Pancreas (tissue), 10 donors: Measurements from ENCODE around the gene IL12B. TPM values are rescaled to one million over a fixed set of nuclear protein-coding genes. Genes with fewer than 3 reads are reported as not detected.

Experiments
- ATAC-seq, 4 donors: fragments of 200-7000 bp; cut with Tn5 transposase; one replicate each; pipeline versions ENCODE4 v1.8.0 to v1.9.1; 2020; ENCODE audit warnings: mild to moderate bottlenecking in 4 of 4, moderate library complexity in 4 of 4
- DNase-seq, 6 donors: peaks; one replicate each; pipeline ENCODE4 v3.0.0-alpha.2; 2020
- FAIRE-seq: peaks from 2 replicates; lab custom pipeline; 2012; peaks lifted over from hg19 to GRCh38; lab: Jason Lieb, UNC
- H3K27ac ChIP-seq, 4 donors: fragments of 200-600 bp; sonication (generic); 1 replicate in 3 of 4; 2 replicates in 1 of 4; pipeline versions ENCODE4 v1.5.0 to v1.8.0; 2020
- H3K27me3 ChIP-seq, 4 donors: fragments of 200-600 bp; one replicate each; pipeline ENCODE4 v1.8.0; 2021
- H3K36me3 ChIP-seq, 3 donors: fragments of 200-600 bp; sonication (generic) in 1 of 3; one replicate each; pipeline versions ENCODE4 v1.5.0 to v1.8.0; 2020 to 2021
- H3K4me1 ChIP-seq, 3 donors: fragments of 200-600 bp; one replicate each; pipeline ENCODE4 v1.8.0; 2021
- H3K4me3 ChIP-seq, 4 donors: fragments of 200-600 bp; sonication (generic) in 2 of 4; one replicate each; pipeline versions ENCODE4 v1.5.0 to v1.8.0; 2020 to 2021
- H3K9me3 ChIP-seq, 4 donors: fragments of 200-600 bp; one replicate each; pipeline ENCODE4 v1.8.0; 2021
- CTCF ChIP-seq, 4 donors: fragments of 200-600 bp; sonication (generic) in 3 of 4; IDR thresholded peaks; one replicate each; pipeline versions ENCODE4 v1.5.0 to v1.8.0; 2021; ENCODE audit warnings: antibody characterized with exemption in 4 of 4
- WGBS, 2 donors: extraction: QIAGEN DNeasy Blood & Tissue Kit; methylation state at CpG; one replicate each; pipeline ENCODE4 v1.1.7; 2013; 5-methylcytosine and 5-hydroxymethylcytosine counted together
- intact Hi-C, 3 donors: fragments of 100-400 bp; cut with DNase I; formaldehyde crosslinking; loops; one replicate each; pipeline versions ENCODE4 v1.11.1 to v1.14.2; 2022
- polyA plus RNA-seq, 2 donors: library from polyadenylated mRNA; stranded (reverse); fragments of 200-250 nt; gene quantifications; one replicate each; pipeline ENCODE4 v1.2.3, GENCODE V29; 2013
- total RNA-seq, 6 donors: library from RNA; stranded (reverse); fragmentation: NEBNext Ultra II Directional in 4 of 6; extraction: Animal tissue kit (Norgen Biotek cat#: 25700) in 4 of 6; gene quantifications; one replicate each; pipeline versions ENCODE4 v1.2.1 to v1.2.4, GENCODE V29; 2021 to 2023
- donor health status: healthy with polysubstance abuse.
- donor health status: DM: no; HTN: no; CAD: no; lungs with moderate emphysema.
- donor health status: DM: no; HTN: no; CAD: no.
- donor health status: control.
- donor health status: control.
- donor health status: Bipolar disorder and iron deficiency.
- donor health status: DM: yes; HTN: yes; CAD: no.
- donor health status: DM: no; HTN: no; CAD: no.
- donor health status: DM: no; HTN: no; CAD: no.
- donor health status: DM: yes; HTN: yes; CAD: no.

Gene IL12B
- total and polyA plus RNA-seq, 8 donors = not detected

- WGBS, 2 donors = 63 to 73% methylated on average over 6 of the region's 6 CpGs
- intact Hi-C loops = no loop called here
- Histone ChIP-seq H3K9me3 (no peaks in the 10 kb centered on the region), H3K36me3 (no peaks in the 10 kb centered on the region), H3K27me3 (no peaks in the 10 kb centered on the region), H3K4me3 (no peak overlapping the region), H3K4me1 (no peaks in the 10 kb centered on the region), H3K27ac (no peak overlapping the region)
- DNase-seq (no peak), FAIRE-seq (no peak), ATAC-seq (no peak)
- TF ChIP-seq CTCF (IDR thresholded peaks at IDR 0.05) = no peak
These were observed 8.1 kb downstream of the IL12B start for GRCh38 chr5:159322180-159322579.

- Histone ChIP-seq H3K4me1 (no peaks in the 10 kb centered on the region), H3K9me3 (no peaks in the 10 kb centered on the region), H3K27me3 (no peaks in the 10 kb centered on the region), H3K27ac (no peak overlapping the region), H3K36me3 (no peaks in the 10 kb centered on the region), H3K4me3 (no peak overlapping the region)
- 61 to 63% methylated on average over 2 of the region's 2 CpGs for WGBS, 2 donors
- intact Hi-C loops = loop anchor here in 1 of 3 donors (10.0 kb wide), 1 partner anchor 165 kb away; no protein-coding TSS in a partner anchor
- FAIRE-seq = no peak
- TF ChIP-seq CTCF (IDR thresholded peaks at IDR 0.05) = no peak
- no peak for DNase-seq
- ATAC-seq = no peak
These were observed 10.5 kb downstream of the IL12B start for GRCh38 chr5:159319832-159320231.

GRCh38 chr5:159319363-159319762 is 10.9 kb downstream of the IL12B start:
- no peak for ATAC-seq
- 50 to 59% methylated on average over 3 of the region's 3 CpGs for WGBS, 2 donors
- H3K4me3 ChIP-seq = no peak overlapping the region
- FAIRE-seq = no peak
- H3K4me1 ChIP-seq = no peaks in the 10 kb centered on the region
- H3K27ac ChIP-seq = no peak overlapping the region
- no peaks in the 10 kb centered on the region for H3K36me3 ChIP-seq
- H3K27me3 ChIP-seq = no peaks in the 10 kb centered on the region
- intact Hi-C loops = loop anchor here in 1 of 3 donors (10.0 kb wide), 1 partner anchor 165 kb away; no protein-coding TSS in a partner anchor
- no peak for DNase-seq
- TF ChIP-seq CTCF (IDR thresholded peaks at IDR 0.05) = no peak
- H3K9me3 ChIP-seq = no peaks in the 10 kb centered on the region

GRCh38 chr5:159318448-159318847 is 11.8 kb downstream of the IL12B start:
- no peak for TF ChIP-seq CTCF (IDR thresholded peaks at IDR 0.05)
- Histone ChIP-seq H3K36me3 (no peaks in the 10 kb centered on the region), H3K27me3 (no peaks in the 10 kb centered on the region), H3K4me1 (no peaks in the 10 kb centered on the region), H3K9me3 (no peaks in the 10 kb centered on the region), H3K4me3 (no peak overlapping the region), H3K27ac (no peak overlapping the region)
- intact Hi-C loops = loop anchor here in 1 of 3 donors (10.0 kb wide), 1 partner anchor 164 kb away; no protein-coding TSS in a partner anchor
- FAIRE-seq = no peak
- ATAC-seq = no peak
- no peak for DNase-seq
- WGBS, 2 donors = 61 to 70% methylated on average over 4 of the region's 4 CpGs

- intact Hi-C loops = loop anchor here in 1 of 3 donors (10.0 kb wide), 1 partner anchor 163 kb away; no protein-coding TSS in a partner anchor
- no peaks in the 10 kb centered on the region for H3K27me3 ChIP-seq
- DNase-seq (no peak), FAIRE-seq (no peak), ATAC-seq (no peak)
- H3K4me3 ChIP-seq = no peak overlapping the region
- WGBS, 2 donors = 52 to 59% methylated on average over 2 of the region's 2 CpGs
- H3K9me3 ChIP-seq = no peaks in the 10 kb centered on the region
- H3K27ac ChIP-seq = no peak overlapping the region
- H3K36me3 ChIP-seq = no peaks in the 10 kb centered on the region
- H3K4me1 ChIP-seq = no peaks in the 10 kb centered on the region
- TF ChIP-seq CTCF (IDR thresholded peaks at IDR 0.05) = no peak
These were observed 12.4 kb downstream of the IL12B start for GRCh38 chr5:159317849-159318248.
